GM19467 (cell line): ENCODE data around the gene CX3CR1.
"Not testable (repeated sequence)": the region's sequence is repeated elsewhere in the genome, so short reads cannot be mapped to it uniquely, and the experiment has no call there.

Source experiments
- ATAC-seq: cut with Tn5 transposase; IDR thresholded peaks from one replicate; pipeline ENCODE4 v1.9.1; 2021; ENCODE audit warnings: mild to moderate bottlenecking, moderate library complexity; ENCODE audit not compliant: unreplicated experiment

Gene CX3CR1

DNA sequence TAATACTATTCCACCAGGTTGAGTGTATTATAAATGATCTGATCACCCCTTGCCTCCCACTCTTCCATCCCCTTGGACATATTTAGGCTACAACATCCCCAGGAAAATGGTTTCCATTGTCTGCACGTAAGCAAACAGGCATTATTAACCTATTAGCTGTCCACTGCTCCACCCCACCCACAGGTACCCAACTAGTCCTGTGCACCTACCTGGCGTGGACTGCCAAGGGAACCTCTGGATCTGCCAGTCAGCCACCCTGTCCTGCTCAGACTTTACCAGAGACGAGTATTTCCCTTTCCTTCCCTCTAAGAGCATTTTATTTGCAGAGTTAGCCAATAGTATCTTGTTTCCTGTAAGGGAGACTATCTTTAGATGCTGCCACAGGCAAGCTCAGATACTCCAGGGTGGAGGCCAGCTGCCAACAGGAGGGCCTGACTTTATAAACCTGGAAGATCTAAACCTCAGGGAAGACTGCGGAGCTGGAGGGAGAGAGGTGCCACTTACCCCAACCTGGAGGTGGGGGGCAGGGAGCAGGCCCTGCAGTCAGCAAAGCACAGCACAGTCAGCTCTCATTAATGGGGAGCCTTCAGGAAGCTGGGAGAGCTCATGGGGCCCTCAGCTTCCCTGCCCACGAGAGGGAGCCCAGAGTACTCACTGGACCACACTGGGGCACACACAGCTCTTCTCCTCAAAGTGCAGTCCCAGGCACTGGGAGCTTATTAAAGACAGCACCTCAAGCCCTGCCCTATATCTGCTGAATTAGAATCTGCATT is at the start of gene CX3CR1:
TSS of gene CX3CR1 (minus strand) at position 292 of the 773 bp plus-strand sequence. CDS start 13,527 bp downstream, outside the sequence.
- no peak for ATAC-seq

- ATAC-seq = no peak
Measured at GRCh38 chr3:39329493-39329892, 49.7 kb upstream of the CX3CR1 start, which contains the start of gene CCR8. Gene CCR8 (plus strand): TSS chr3:39329709. CDS start chr3:39332332, 2,623 bp downstream.

- ATAC-seq = peak; percentile 69
Measured at GRCh38 chr3:39327746-39328349, 48.0 kb upstream of the CX3CR1 start.

DNA sequence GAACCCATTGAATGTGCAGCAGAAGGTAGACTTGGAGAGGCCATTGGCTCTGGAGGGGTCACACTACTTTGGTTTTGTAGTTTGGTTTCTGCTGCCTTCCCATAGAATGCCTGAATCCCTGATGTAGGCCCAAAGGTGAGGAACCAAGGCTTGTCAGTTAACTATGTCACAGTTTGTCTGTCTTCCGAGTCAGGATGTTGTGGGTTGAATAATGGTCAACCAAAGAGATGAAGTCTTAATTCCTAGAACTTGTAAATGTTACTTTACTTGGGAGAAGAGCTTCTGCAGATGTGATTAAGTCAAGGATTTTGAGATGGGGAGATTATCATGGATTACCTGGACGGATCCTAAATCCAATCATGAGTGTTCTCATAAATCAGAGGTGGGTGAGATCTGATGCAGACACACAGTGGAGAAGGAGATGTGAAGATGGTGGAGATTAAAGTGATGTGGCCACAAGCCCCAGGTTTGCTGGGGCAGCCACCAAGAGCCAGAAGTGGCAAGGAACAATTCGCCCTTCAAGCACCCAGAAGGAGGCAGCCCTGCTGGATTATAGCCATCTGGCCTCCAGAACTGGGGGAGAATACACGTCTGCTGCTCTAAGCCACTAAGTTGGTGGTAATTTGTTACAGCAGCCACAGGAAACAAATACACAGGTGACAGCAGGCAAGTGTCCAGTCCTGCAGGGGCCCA is 47.4 kb upstream of the CX3CR1 start:
- ATAC-seq = no peak

GRCh38 chr3:39325236-39325635 is 45.4 kb upstream of the CX3CR1 start:
- ATAC-seq = no peak

GRCh38 chr3:39323494-39323893 is 43.7 kb upstream of the CX3CR1 start:
- no peak for ATAC-seq

DNA sequence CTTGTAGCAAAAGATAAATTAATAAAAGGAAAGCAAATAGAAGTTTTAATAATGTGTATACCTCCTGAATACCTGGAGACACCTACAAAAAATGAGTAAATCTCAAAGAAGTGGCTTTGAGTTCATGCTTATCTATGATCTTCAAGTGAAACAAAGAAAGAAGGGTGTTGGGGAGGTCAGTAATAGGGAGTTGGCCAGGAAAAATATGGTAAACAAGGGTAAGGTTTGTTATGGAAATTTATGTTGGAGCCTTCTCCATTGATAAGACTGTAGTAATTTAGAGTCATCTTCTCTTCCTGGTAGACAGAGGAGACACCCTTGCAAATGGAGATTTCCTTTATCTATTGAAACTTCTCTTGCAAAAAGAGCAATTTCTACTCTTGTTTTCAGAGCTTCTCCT is 43.1 kb upstream of the CX3CR1 start:
- no peak for ATAC-seq

DNA sequence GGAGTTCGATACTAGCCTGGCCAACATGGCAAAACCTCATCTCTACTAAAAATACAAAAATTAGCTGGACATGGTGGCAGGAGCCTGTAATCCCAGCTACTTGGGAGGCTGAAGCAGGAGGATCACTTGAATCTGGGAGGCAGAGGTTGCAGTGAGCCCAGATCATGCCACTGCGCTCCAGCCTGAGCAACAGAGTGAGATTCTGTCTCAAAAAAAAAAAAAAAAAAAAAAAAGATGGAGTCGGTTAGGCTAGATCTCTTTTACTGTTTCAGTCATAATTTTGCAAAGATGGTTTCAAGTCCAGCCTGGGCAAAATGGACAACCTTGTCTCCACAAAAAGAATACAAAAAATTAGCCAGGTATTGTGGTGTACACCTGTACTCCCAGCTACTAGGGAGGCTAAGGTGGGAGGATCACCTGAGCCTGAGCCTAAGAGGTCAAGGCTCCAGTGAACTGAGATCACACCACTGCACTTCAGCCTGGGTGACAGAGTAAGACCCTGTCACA is 42.4 kb upstream of the CX3CR1 start:
- not testable (repeated sequence) for ATAC-seq

DNA sequence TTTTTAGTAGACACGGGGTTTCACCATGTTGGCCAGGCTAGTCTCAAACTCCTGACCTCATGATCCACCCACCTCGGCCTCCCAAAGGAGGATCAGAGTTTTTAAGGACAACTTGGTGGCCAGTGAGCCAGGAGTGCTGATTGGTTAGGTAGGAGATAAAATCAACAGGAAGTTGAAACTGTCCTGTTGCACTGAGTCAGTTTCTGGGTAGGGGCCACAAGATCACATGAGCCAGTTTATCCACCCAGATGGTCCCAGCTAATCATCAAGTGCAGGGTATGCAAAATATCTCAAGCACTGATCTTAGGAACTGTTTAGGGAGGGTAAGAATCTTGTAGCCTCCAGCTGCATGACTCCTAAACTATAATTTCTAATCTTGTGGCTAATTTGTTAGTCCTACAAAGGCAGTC is 41.7 kb upstream of the CX3CR1 start:
- ATAC-seq = not testable (repeated sequence)

DNA sequence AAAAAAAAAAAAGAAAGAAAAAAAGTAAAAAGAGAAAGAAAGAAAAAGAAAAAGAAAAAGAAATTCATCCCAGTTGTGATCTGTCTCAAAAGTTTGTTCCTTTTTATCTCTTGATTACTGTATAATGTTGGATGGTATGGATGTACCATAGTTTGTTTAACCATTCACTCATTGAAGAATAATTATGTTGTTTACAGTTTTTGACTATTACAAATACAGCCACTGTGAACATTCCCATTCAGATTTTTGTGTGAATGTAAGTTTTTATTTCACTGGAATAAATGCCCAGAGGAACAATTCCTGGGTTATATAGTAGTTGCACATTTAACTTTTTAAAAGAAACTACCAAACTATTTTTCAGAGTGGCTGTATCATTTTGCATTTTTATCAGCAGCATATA is 39.4 kb upstream of the CX3CR1 start:
- no peak for ATAC-seq

- no peak for ATAC-seq
Measured at GRCh38 chr3:39318301-39318700, 38.5 kb upstream of the CX3CR1 start.

DNA sequence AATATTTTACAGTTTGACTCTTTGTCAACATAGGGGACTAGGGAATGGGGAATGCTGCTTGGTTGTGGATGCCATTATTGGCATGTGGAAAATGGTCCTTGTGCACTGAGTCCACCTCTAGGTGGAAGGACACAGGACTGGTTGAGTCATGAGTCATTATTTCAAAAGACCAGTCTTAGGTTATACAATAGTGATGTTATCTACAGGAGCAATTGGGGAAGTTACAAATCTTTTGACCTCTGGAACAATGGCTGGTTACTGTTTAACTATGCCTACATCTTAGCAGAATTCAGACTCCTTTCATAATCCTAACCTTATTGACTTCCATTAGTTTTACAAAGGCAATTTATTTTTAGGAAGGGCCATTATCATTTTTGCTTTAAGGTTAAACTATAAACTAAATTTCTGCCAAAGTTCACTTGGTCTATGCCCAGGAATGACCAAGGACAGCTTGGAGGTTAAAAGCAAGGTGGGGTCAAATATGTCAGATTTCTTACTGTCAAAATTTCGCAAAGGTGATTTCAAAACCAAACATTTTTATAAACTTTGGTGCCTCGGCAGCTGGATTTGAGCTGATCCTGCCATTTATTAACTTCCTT is 37.8 kb upstream of the CX3CR1 start:
- ATAC-seq = no peak

GRCh38 chr3:39315420-39315819 is 35.6 kb upstream of the CX3CR1 start:
- no peak for ATAC-seq

GRCh38 chr3:39313289-39313688 is 33.5 kb upstream of the CX3CR1 start:
- ATAC-seq = no peak

GRCh38 chr3:39302178-39302577 is 22.3 kb upstream of the CX3CR1 start:
- no peak for ATAC-seq

DNA sequence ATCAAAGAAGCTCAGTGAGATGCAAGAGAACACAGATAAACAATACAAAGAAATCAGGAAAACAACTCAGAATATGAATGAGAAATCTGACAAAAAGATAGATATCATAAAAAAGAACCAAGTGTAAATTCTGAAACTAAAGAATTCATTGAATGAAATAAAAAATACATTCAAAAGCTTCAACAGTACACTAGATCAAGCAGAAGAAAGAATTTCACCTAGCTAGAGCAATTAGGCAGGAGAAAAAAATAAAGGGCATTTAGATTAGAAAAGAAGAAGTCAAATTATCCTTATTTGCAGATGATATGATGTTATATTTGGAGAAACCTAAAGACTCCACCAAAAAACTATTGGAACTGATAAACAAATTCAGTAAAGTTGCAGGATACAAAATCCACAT is 19.4 kb upstream of the CX3CR1 start:
- ATAC-seq = no peak

- no peak for ATAC-seq
Measured at GRCh38 chr3:39296197-39297077, 16.6 kb upstream of the CX3CR1 start.

DNA sequence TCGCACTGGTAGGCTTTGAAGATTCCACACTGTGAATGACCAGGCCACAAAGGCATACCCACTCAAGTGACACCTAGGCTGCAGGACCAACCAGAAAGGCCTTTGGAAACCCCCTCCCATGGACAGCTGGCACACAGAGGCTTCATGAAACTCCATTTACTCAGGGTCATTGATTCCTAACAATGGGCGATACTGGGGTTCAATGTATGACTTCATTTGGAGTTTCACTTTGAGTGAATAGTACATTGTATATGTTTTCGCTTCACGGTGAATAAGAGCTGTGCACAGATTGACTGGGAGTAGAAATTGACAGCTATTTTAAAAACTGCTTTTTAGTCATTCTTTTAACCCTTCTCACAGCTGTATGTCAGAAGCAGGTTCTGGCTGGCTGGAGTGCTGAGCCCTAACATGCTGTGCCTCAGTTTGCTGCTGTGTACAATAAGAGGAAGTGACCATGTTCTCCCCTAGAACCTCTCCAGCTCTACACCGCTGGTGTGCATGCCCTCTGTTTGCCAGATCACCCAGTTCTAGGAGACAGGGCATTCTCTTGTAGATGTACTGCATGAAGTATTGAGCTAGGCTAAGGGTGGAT is 15.4 kb upstream of the CX3CR1 start:
- ATAC-seq = peak; percentile 76

DNA sequence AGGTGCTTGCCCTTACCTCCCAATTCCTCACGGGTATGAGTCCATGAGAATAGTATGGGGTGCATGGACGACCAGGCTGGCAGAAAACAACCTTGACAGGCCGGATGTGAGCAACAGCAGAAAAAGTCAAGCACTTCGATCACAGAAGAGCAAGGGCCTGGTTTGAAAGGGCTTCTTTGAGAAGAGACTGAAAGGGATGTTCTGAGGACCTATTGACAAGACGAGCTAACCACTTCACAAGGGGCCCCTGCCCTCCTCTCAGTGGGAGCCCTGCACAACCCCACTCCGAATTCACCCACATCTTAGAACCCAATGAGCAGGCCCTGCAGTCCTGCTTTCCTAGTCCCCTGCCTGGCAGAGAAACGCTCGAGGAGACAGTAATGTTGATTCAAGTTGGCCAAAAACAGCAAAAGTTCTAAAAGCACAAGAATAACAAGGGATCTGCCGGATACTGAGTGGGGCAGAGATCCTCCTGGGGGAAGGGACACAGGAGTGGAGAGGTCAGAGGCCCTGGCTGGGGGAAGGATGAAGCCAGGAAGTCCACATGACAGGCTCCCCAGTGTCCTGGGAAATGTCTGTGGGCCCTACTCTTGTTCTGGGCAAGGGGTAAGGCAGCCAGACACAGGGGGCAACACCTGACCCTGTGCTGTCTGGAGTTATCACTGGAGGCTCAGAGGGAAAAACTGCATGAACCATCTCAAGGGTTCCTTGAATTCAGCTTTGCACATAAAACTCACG is 14.8 kb upstream of the CX3CR1 start:
- ATAC-seq = no peak
